NCI-H1417 treated with DMSO at 0.1 percent for 48 hours (cell line): ENCODE data around the gene RAB32.
"Not testable (repeated sequence)": the region's sequence is repeated elsewhere in the genome, so short reads cannot be mapped to it uniquely, and the experiment has no call there.

Experiments used
- DNase-seq: peaks from one replicate; lab custom pipeline; 2025; lab: John Stamatoyannopoulos, UW

RAB32 gene

GRCh38 chr6:146543211-146543939, at the start of gene RAB32:
Gene RAB32 (plus strand): TSS chr6:146543833. CDS start chr6:146543872, 39 bp downstream.
- no peak for DNase-seq

DNA sequence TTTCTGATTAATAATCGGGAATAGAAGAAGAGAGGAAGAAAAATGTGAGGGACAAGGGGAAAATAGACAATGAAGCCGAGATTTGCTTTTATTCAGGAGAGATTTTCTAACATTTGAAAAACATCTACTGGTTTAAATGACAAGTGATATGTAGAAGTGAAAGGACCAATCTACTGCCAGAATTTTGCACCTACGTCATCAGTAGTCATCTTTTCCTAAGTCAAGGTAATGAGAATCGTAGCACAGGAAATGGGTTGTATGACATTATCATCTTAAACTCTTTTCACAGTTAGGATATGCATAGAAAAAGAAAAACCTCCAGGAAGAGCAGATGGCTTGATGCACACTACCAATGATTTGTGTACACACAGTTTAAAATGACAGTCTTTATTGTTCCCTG, 45.3 kb upstream of the RAB32 start:
- peak; percentile 22 for DNase-seq

DNA sequence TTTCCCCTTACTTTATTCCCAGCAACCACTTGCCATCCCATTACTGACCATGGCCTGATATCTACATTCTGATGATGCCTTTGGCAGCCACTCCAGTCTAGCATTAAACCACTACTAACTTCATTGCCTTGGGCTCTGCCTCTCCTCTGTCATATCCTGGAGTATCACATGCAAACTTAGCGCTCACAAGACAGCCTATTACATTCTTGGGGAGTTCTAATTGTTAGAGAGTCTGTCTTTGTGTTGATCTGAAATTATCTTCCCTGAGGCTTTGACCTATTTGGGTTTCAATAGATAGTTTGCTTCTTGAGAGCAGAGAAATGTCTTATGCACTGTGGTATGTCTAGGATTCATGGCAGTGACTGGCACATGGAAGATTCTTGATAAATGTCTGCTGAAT, 40.5 kb upstream of the RAB32 start:
- no peak for DNase-seq

- DNase-seq = no peak
Measured at GRCh38 chr6:146515212-146515611, 28.4 kb upstream of the RAB32 start.

- no peak for DNase-seq
Measured at GRCh38 chr6:146526192-146526591, 17.4 kb upstream of the RAB32 start.

DNA sequence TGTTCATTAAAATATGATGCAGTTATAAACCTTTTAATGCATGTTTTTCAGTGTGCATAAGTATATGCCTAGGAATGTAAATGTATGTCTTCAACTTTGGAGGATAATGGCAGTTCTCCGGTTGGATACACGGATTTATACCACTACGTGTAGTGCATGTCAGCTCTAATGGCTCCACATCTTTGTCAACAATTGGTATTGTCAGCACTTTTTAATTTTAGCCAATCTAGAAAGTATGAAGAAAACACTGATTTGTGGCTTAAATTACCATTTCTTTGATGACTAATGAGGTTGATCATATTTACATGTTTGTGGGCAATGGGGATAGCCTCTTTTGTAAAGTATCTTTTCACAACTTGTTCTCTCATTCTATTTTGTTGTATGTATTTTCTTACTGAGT, 10.9 kb upstream of the RAB32 start:
- DNase-seq = no peak

GRCh38 chr6:146542881-146543210, 787 bp upstream of the RAB32 start:
- no peak for DNase-seq

GRCh38 chr6:146543940-146544615, 445 bp downstream of the RAB32 start:
- no peak for DNase-seq

DNA sequence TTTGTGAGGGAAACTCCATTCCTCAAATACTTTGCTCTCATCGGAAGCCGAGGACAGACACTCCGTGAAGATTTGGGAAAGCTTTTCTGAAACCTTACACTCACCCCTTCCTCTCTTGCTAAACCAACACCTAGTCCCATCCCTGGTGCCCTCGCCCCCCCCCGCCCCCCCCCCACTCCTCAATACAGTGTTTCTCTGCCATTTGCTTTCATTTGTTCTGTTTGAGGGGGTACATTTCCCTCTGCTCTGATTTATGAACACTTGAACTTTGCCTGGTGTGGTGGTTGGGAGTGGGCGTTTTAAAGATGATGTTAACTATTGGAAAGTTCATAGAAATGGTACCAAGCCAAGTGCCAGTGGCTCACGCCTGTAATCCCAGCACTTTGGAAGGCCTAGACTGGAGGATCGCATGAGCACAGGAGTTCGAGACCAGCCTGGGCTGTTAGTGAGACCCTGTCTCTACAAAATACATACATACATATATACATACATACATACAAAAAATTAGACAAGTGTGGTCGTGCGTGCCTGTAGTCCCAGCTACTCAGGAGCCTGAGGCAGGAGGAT, 1.1 kb downstream of the RAB32 start:
- DNase-seq = no peak

- no peak for DNase-seq
Measured at GRCh38 chr6:146545581-146545980, 1.9 kb downstream of the RAB32 start.

- DNase-seq = no peak
Measured at GRCh38 chr6:146546443-146547043, 2.9 kb downstream of the RAB32 start.

GRCh38 chr6:146547889-146548288, 4.3 kb downstream of the RAB32 start:
- DNase-seq = no peak

DNA sequence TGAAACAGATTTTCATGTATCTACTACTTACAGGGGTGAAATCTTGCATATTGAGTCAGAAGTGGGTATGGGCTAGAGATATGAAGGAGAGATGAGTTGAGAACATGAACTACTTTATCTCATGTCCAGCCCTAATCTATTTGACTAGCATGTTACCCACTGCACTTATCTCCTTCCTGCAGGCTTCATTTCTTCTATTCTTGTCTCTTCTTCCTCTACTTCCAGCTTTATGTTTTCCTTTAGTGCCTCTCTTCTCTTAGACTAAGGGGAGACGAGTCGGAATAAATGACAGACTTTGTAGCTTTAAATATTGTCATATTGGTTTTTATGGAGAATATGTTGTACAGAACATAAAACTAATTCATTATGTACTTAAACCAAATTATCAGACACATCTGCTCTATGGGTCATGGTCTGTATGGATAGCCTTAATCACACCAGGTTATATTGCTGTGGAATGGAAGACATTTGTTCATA, 5.3 kb downstream of the RAB32 start:
- no peak for DNase-seq

DNA sequence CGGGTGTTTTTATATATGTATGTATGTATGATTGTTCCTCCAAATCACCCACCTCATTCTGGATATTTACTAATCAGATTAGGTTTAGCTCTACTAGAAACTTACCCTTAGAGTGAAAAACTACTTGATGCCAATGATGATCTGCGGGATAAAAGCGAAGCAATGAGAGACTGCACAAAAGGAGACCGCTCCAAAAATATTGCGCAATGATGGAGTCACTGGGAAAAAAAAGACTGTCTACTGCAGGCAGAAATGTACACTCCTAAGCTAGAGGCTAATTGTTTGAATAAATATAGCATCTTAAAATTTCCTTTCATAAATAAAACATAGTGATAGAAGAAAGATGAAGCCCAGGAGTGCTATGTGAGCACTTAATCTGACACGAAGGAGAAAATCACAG, 7.3 kb downstream of the RAB32 start:
- DNase-seq = no peak

- no peak for DNase-seq
Measured at GRCh38 chr6:146551545-146551944, 7.9 kb downstream of the RAB32 start.

- peak; percentile 40 for DNase-seq
Measured at GRCh38 chr6:146553377-146554135, 9.9 kb downstream of the RAB32 start.

DNA sequence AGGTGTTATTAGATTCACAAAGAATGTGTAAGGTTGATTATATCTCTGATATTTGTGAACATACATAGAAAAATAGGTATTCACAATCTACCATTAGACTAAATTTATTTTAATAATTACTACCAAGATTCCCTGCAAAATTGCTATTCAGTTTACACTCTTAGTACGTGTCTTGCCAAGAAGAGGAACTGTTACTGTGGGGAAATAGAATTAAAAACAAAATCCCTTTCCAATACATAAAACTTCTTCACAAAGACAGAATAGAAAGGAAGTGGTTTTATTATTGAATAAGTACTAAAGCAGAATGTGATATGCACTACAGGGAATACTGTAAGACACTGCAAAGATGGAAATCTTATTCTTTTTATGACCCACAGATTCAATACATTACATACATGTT, 17.0 kb downstream of the RAB32 start:
- DNase-seq = no peak

- not testable (repeated sequence) for DNase-seq
Measured at GRCh38 chr6:146566661-146567060, 23.0 kb downstream of the RAB32 start.

GRCh38 chr6:146568619-146569018, 25.0 kb downstream of the RAB32 start:
- not testable (repeated sequence) for DNase-seq

DNA sequence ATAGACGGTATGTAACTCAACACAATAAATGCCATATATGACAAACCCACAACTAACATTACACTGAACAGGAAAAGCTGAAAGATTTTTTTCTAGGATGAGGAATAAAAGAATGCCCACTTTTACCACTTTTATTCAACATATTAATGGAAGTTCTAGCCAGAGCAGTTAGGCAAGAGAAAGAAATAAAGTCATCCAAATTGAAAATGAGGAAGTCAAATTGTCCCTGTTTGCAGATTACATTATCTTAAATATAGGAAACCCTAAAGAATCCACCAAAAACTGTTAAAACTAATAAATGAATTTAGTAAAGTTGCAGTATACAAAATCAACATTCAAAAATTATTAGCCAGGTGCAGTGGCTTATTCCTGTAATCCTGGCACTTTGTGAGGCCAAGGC, 30.6 kb downstream of the RAB32 start:
- no peak for DNase-seq

DNA sequence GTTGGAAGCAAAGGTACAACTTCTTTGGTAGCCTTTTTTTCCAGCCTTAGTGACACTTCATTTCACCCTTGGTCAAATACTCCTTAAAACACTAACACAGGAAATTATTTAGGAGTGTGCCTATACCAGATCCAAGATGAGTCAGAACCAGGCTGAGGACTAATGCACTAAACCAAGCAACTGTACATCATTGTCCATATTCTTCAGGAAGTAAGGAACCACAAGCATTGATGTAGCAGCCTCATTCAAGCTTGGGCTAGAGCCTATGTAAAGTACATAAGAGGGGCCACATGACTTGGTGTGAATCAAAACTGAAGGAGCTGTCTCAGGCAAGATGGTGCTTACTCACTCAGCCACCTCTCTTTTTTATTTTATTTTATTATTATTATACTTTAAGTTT, 34.4 kb downstream of the RAB32 start:
- DNase-seq = no peak

DNA sequence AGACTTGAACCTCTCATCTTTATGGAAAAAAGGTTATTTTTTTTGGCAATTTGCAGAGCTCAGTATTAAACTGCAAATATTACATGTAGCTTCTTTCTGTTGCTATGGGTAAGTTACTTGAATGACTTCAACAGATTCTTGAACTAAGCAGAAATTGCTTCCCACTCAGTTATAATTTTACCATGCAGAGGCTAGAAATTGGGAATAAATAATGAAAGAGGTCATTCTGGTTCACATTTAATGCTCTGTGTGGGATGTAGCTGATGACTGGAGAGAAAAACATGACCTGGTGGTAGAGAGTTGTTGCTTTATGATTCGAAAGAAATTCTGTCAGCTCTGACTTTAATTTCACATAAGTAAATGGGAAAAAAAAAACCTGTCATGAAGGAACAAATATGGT, 38.3 kb downstream of the RAB32 start:
- DNase-seq = no peak
